Natural killer cell (primary cell): ENCODE results near the gene C1orf216. TPM values are rescaled to one million over a fixed set of nuclear protein-coding genes. Genes with fewer than 3 reads are reported as not detected.

Source experiments
- ATAC-seq, 3 donors: fragments of 150-1000 bp in 2 of 3; fragments of 200-7000 bp in 1 of 3; cut with Tn5 transposase; 1 replicate in 1 of 3; 2 replicates in 2 of 3; pipeline ENCODE4 v1.10.0; 2021; ENCODE audit warnings: mild to moderate bottlenecking in 2 of 3, moderate library complexity in 2 of 3
- DNase-seq, 2 donors: peaks; one replicate each; pipeline versions ENCODE4 v3.0.0 to v3.0.0-alpha.2; 2013 to 2021; ENCODE audit warnings: mixed read lengths in 1 of 2
- H3K27ac ChIP-seq: one replicate; pipeline ENCODE4 v1.5.1; 2013; ENCODE audit warnings: mild to moderate bottlenecking, low read length
- H3K27me3 ChIP-seq: one replicate; pipeline ENCODE4 v1.6.1; 2013; ENCODE audit warnings: low read length; ENCODE audit not compliant: control insufficient read depth, insufficient read depth
- H3K36me3 ChIP-seq: one replicate; pipeline ENCODE4 v1.6.1; 2013; ENCODE audit warnings: low read length; ENCODE audit not compliant: control insufficient read depth, insufficient read depth
- H3K4me1 ChIP-seq: one replicate; pipeline ENCODE4 v1.6.1; 2013; ENCODE audit warnings: low read length; ENCODE audit not compliant: control insufficient read depth, insufficient read depth
- H3K4me3 ChIP-seq: one replicate; pipeline ENCODE4 v1.5.1; 2013; ENCODE audit warnings: low read length
- H3K9me3 ChIP-seq: one replicate; pipeline ENCODE4 v1.6.1; 2013; ENCODE audit warnings: low read length; ENCODE audit not compliant: control insufficient read depth, insufficient read depth
- H3K27ac Mint-ChIP-seq, 2 donors: one replicate each; pipeline ENCODE4 v1.8.0; 2022; ENCODE audit warnings: mild to moderate bottlenecking in 2 of 2, mixed read lengths in 2 of 2, moderate library complexity in 1 of 2
- H3K27me3 Mint-ChIP-seq, 2 donors: one replicate each; pipeline ENCODE4 v1.8.0; 2022; ENCODE audit warnings: low read depth in 2 of 2, mixed read lengths in 2 of 2
- H3K36me3 Mint-ChIP-seq: one replicate; pipeline ENCODE4 v1.8.0; 2022; ENCODE audit warnings: mixed read lengths
- H3K4me1 Mint-ChIP-seq, 2 donors: one replicate each; pipeline ENCODE4 v1.8.0; 2022; ENCODE audit warnings: mixed read lengths in 2 of 2
- H3K4me3 Mint-ChIP-seq: one replicate; pipeline ENCODE4 v1.8.0; 2022; ENCODE audit warnings: mild to moderate bottlenecking, moderate library complexity, mixed read lengths
- H3K9me3 Mint-ChIP-seq, 2 donors: one replicate each; pipeline ENCODE4 v1.8.0; 2022; ENCODE audit warnings: mixed read lengths in 2 of 2
- CTCF ChIP-seq: fragments of 200-600 bp; IDR thresholded peaks from one replicate; pipeline ENCODE4 v1.8.0; 2022; ENCODE audit warnings: antibody characterized with exemption
- WGBS: methylation state at CpG from one replicate; pipeline ENCODE4 v1.1.7; 2013; ENCODE audit warnings: missing lambda C conversion rate; ENCODE audit not compliant: insufficient coverage; 5-methylcytosine and 5-hydroxymethylcytosine counted together
- intact Hi-C: fragments of 100-400 bp; cut with micrococcal nuclease; formaldehyde crosslinking; loops from one replicate; pipeline ENCODE4 v1.14.2; 2022
- total RNA-seq, 4 donors: library from RNA; stranded (reverse); fragments of 120-200 nt in 1 of 4; gene quantifications; one replicate each; pipeline versions ENCODE4 v1.2.3 to v1.2.4, GENCODE V29; 2013 to 2022

C1orf216 gene
- total RNA-seq, 3 donors from 2014 or later (not counting 1 experiment from before 2014, with no cell fraction given), result 8.0 to 14.1 (median 13.0) TPM

DNA sequence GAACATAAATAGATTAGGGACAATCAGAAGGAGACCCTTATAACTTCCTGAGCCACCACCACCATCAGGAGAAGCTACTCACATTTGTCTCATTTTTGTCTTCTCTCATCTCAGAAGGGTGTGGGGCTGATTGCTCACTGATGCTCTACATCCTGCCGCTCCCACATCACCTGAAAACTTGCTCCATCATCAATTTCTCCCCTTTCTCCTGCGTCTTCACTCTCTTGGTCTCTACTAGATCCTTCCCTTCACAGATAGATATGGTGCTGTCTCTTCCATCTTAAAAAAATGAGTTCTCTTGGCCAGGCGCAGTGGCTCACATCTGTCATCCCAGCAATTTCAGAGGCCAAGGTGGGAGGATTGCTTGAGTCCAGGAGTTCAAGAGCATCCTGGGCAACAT, 38.4 kb downstream of the C1orf216 start:
- ATAC-seq (no peak), DNase-seq (no peak)
- Histone ChIP-seq H3K4me3 (no peak overlapping the region), H3K4me1 (no peaks in the 10 kb centered on the region), H3K36me3 (no peaks in the 10 kb centered on the region), H3K27me3 (peaks cover 4% of the 10 kb centered on the region), H3K27ac (no peak overlapping the region), H3K9me3 (no peaks in the 10 kb centered on the region)
- Mint-ChIP-seq H3K27me3 (peaks cover 0 to 16% of the 10 kb centered on the region in 2 donors), H3K9me3 (no peaks in the 10 kb centered on the region), H3K36me3 (no peaks in the 10 kb centered on the region), H3K4me3 (no peak overlapping the region), H3K27ac (no peak overlapping the region), H3K4me1 (no peaks in the 10 kb centered on the region)
- no peak for TF ChIP-seq CTCF
- intact Hi-C loops, result no loop called here
- WGBS, result 89% methylated on average over 3 of the region's 3 CpGs

DNA sequence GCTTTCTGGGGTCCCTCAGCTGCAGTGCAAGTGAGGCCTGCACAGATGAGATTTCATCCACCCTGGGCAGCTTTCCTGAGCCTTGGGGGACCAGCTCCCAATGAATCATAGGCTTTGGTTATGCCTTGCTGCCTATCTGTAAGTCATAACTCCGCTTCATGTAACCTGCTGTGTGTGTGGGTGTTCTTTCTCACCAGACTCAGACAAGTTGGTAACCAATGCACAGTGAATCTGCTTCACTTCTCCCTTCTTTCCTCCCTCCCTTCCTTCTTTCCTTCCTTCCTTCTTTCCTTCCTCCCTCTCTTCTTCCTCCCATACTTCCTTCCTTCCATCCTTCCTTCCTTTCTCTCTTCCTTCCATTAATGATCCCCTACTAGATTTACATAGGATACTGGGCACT, 42.9 kb downstream of the C1orf216 start:
- H3K27ac Mint-ChIP-seq, result no peak overlapping the region
- intact Hi-C loops, result no loop called here
- 91% methylated on average over 1 of the region's 1 CpG for WGBS
- H3K27me3 ChIP-seq, result no peaks in the 10 kb centered on the region
- H3K4me3 Mint-ChIP-seq, result no peak overlapping the region
- no peak for ATAC-seq
- H3K27me3 Mint-ChIP-seq, result peaks cover 0 to 12% of the 10 kb centered on the region in 2 donors
- H3K36me3 ChIP-seq, result no peaks in the 10 kb centered on the region
- no peak overlapping the region for H3K4me3 ChIP-seq
- no peak for TF ChIP-seq CTCF
- no peaks in the 10 kb centered on the region for H3K36me3 Mint-ChIP-seq
- H3K27ac ChIP-seq, result no peak overlapping the region
- no peaks in the 10 kb centered on the region for H3K9me3 ChIP-seq
- no peaks in the 10 kb centered on the region for H3K4me1 ChIP-seq
- no peak for DNase-seq
- no peaks in the 10 kb centered on the region for H3K4me1 Mint-ChIP-seq
- no peaks in the 10 kb centered on the region for H3K9me3 Mint-ChIP-seq

DNA sequence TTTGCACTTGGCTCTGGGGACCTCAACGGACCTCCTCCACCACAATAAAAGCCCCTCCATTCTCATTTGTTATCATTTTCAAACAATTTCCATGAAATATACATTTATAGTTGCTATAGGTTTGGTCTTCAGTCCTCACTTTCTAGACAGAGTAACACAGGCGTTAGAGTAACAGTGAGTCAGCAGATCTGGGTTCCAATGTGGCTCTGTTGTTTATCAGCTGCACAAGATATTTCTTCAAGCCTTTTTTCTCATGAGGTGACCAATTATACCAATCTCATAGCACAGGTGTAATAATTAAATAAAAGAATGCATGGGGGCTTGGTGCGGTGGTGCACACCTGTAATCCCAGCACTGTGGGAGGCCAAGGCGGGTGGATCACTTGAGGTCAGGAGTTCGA, 44.6 kb downstream of the C1orf216 start:
- H3K9me3 ChIP-seq, result no peaks in the 10 kb centered on the region
- H3K36me3 ChIP-seq, result no peaks in the 10 kb centered on the region
- no peak overlapping the region for H3K4me3 ChIP-seq
- no peak overlapping the region for H3K27ac ChIP-seq
- H3K4me3 Mint-ChIP-seq, result no peak overlapping the region
- H3K4me1 Mint-ChIP-seq, result no peaks in the 10 kb centered on the region
- H3K27me3 Mint-ChIP-seq, result peaks cover 0 to 12% of the 10 kb centered on the region in 2 donors
- no peaks in the 10 kb centered on the region for H3K36me3 Mint-ChIP-seq
- intact Hi-C loops, result no loop called here
- no peak for DNase-seq
- ATAC-seq, result no peak
- no peaks in the 10 kb centered on the region for H3K27me3 ChIP-seq
- H3K9me3 Mint-ChIP-seq, result no peaks in the 10 kb centered on the region
- TF ChIP-seq CTCF, result no peak
- 72% methylated on average over 5 of the region's 5 CpGs for WGBS
- no peaks in the 10 kb centered on the region for H3K4me1 ChIP-seq
- H3K27ac Mint-ChIP-seq, result no peak overlapping the region

- no peak overlapping the region for H3K27ac ChIP-seq
- H3K4me3 Mint-ChIP-seq, result no peak overlapping the region
- intact Hi-C loops, result no loop called here
- no peaks in the 10 kb centered on the region for H3K9me3 ChIP-seq
- no peaks in the 10 kb centered on the region for H3K4me1 Mint-ChIP-seq
- DNase-seq, result no peak
- H3K4me3 ChIP-seq, result no peak overlapping the region
- H3K27ac Mint-ChIP-seq, result no peak overlapping the region
- TF ChIP-seq CTCF, result no peak
- peaks cover 5 to 12% of the 10 kb centered on the region in 2 donors for H3K27me3 Mint-ChIP-seq
- no peaks in the 10 kb centered on the region for H3K36me3 ChIP-seq
- no peak for ATAC-seq
- WGBS, result 88% methylated on average over 6 of the region's 6 CpGs
- H3K9me3 Mint-ChIP-seq, result no peaks in the 10 kb centered on the region
- no peaks in the 10 kb centered on the region for H3K27me3 ChIP-seq
- H3K36me3 Mint-ChIP-seq, result no peaks in the 10 kb centered on the region
- no peaks in the 10 kb centered on the region for H3K4me1 ChIP-seq
Measured at GRCh38 chr1:35672116-35672515, 46.6 kb downstream of the C1orf216 start.
